Transverse colon (tissue), 4 donors: ENCODE measurements around the gene RAB40B. TPM values are rescaled to one million over a fixed set of nuclear protein-coding genes. Genes with fewer than 3 reads are reported as not detected.

ENCODE experiments used
- DNase-seq: peaks from one replicate; pipeline ENCODE4 v3.0.0-alpha.2; 2019
- H3K27ac ChIP-seq, 4 donors: fragments of 200-600 bp; sonication (generic); 2 replicates each; pipeline ENCODE4 v1.5.1; 2016 to 2018; ENCODE audit warnings: inconsistent platforms in 4 of 4
- H3K27me3 ChIP-seq: fragments of 200-600 bp; sonication (generic); 2 replicates; pipeline ENCODE4 v1.5.1; 2017; ENCODE audit warnings: inconsistent platforms
- H3K36me3 ChIP-seq, 4 donors: fragments of 200-600 bp; sonication (generic); 2 replicates each; pipeline ENCODE4 v1.5.1; 2017 to 2019; ENCODE audit warnings: inconsistent platforms in 4 of 4
- H3K4me1 ChIP-seq, 4 donors: fragments of 200-600 bp; sonication (generic); 2 replicates each; pipeline ENCODE4 v1.5.1; 2017 to 2020; ENCODE audit warnings: inconsistent platforms in 4 of 4
- H3K4me3 ChIP-seq, 4 donors: fragments of 200-600 bp; sonication (generic); 1 replicate in 1 of 4; 2 replicates in 3 of 4; pipeline versions ENCODE4 v1.5.1 to v1.6.1; 2017 to 2019; ENCODE audit warnings: inconsistent platforms in 4 of 4
- H3K9me3 ChIP-seq, 2 donors: fragments of 200-600 bp; sonication (generic); 2 replicates each; pipeline ENCODE4 v1.5.1; 2017 to 2019; ENCODE audit warnings: inconsistent platforms in 2 of 2
- EP300 ChIP-seq: sonication (generic); formaldehyde crosslinking; IDR thresholded peaks from one replicate; pipeline ENCODE4 v1.6.1; 2017; ENCODE audit warnings: antibody characterized with exemption, low read depth
- POLR2A ChIP-seq: fragments of 450-650 bp; IDR thresholded peaks from one replicate; pipeline ENCODE4 v1.6.1; 2016; ENCODE audit warnings: antibody characterized with exemption, mild to moderate bottlenecking, moderate library complexity
- POLR2AphosphoS5 ChIP-seq, 3 donors: sonication (generic); formaldehyde crosslinking; IDR thresholded peaks; one replicate each; pipeline ENCODE4 v1.6.1; 2016; ENCODE audit warnings: antibody characterized with exemption in 3 of 3
- WGBS, 2 donors: methylation state at CpG; one replicate each; pipeline ENCODE4 v1.1.5; 2018; ENCODE audit warnings: low coverage in 1 of 2; 5-methylcytosine and 5-hydroxymethylcytosine counted together
- in situ Hi-C, 4 donors: fragments of 200-750 bp; cut with MboI; loops; one replicate each; pipeline versions ENCODE4 v1.15.0 to v1.15.1; 2017; ENCODE audit warnings: low sequenced_read_pairs in 3 of 4, low pct_ligation_motif_present in 1 of 4, low pct_unique_long_range_greater_than_20kb in 1 of 4
- intact Hi-C: fragments of 100-400 bp; cut with DNase I; formaldehyde crosslinking; loops from one replicate; pipeline ENCODE4 v1.15.1; 2023; ENCODE audit warnings: low total_unique reads
- total RNA-seq, 4 donors: library from RNA; depleted of rRNA; stranded (reverse); fragments of >200 nt; gene quantifications; one replicate each; pipeline ENCODE4 v1.1.0, GENCODE V29; 2016
- TF ChIP-seq, protein P1 (sequence below), 5 experiments: fragments of 200-600 bp in 3 of 5; fragments of 450-650 bp in 2 of 5; sonication (generic) in 3 of 5; IDR thresholded peaks; 1 replicate in 2 of 5; 2 replicates in 3 of 5; pipeline ENCODE4 v1.5.1; 2016 to 2017; ENCODE audit warnings: antibody characterized with exemption in 5 of 5, inconsistent platforms in 3 of 5, mild to moderate bottlenecking in 2 of 5, moderate library complexity in 1 of 5

Gene RAB40B
- total RNA-seq, 4 donors from 2014 or later, result 26.5 to 83.0 (median 59.6) TPM

- no peaks in the 10 kb centered on the region for H3K9me3 ChIP-seq
- 72 to 85% methylated on average over 4 to 20 of the region's 20 CpGs for WGBS, 2 donors
- peak overlapping the region in 1 of 4 donors; percentile 29 for H3K27ac ChIP-seq
- intact Hi-C loops, result no loop called here
- TF ChIP-seq, protein P1, sequence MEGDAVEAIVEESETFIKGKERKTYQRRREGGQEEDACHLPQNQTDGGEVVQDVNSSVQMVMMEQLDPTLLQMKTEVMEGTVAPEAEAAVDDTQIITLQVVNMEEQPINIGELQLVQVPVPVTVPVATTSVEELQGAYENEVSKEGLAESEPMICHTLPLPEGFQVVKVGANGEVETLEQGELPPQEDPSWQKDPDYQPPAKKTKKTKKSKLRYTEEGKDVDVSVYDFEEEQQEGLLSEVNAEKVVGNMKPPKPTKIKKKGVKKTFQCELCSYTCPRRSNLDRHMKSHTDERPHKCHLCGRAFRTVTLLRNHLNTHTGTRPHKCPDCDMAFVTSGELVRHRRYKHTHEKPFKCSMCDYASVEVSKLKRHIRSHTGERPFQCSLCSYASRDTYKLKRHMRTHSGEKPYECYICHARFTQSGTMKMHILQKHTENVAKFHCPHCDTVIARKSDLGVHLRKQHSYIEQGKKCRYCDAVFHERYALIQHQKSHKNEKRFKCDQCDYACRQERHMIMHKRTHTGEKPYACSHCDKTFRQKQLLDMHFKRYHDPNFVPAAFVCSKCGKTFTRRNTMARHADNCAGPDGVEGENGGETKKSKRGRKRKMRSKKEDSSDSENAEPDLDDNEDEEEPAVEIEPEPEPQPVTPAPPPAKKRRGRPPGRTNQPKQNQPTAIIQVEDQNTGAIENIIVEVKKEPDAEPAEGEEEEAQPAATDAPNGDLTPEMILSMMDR (IDR thresholded peaks at IDR 0.05), result no peak
- no peak for TF ChIP-seq POLR2AphosphoS5 (IDR thresholded peaks at IDR 0.05)
- no peak for TF ChIP-seq POLR2A
- TF ChIP-seq EP300, result no peak
- DNase-seq, result no peak
- H3K36me3 ChIP-seq, result no peaks in the 10 kb centered on the region
- H3K4me1 ChIP-seq, result peaks cover 0 to 20% (median 9%) of the 10 kb centered on the region in 4 donors
- no peaks in the 10 kb centered on the region for H3K27me3 ChIP-seq
- H3K4me3 ChIP-seq, result no peak overlapping the region
- in situ Hi-C loops, result loop anchor here in 2 of 4 donors (5.0 to 25.0 kb wide), 2 partner anchors 87 kb away; partner anchors contain the start of gene TBCD (in 1 of the 2)
Measured at GRCh38 chr17:82674656-82675475, 23.6 kb downstream of the RAB40B start.

DNA sequence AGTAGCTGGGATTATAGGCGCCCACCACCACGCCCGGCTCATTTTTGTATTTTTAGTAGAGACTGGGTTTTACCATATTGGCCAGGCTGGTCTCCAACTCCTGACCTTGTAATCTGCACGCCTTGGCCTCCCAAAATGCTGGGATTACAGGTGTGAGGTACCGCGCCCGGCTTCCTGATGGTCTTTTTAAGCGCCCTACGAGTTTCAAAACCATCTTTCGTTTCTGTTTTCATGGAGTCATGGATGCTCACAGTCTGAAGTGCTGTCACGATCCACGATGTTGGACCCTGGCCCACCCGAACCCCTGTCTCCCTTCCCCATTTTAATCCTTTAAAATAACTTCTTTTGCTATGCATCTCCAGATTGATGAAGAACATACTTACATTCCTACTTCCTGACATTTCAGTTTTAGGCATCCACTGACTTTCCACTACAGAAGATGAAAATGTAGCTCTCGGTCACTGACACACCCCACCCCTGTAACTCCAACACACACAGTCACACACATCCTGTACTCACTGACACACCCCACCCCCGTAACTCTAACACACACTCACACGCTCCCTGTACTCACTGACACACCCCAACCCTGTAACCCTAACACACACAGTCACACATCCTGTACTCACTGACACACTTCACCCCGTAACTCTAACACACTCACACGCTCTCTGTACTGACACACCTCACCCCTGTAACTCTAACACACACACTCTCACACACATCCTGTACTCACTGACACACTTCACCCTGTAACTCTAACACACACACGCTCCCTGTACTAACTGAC is 27.6 kb downstream of the RAB40B start:
- TF ChIP-seq POLR2AphosphoS5 (IDR thresholded peaks at IDR 0.05) (no peak), POLR2A (no peak), EP300 (no peak)
- TF ChIP-seq, protein P1 (IDR thresholded peaks at IDR 0.05), result no peak
- WGBS, 2 donors, result 79 to 84% methylated on average over 8 to 19 of the region's 19 CpGs
- Histone ChIP-seq H3K27me3 (no peaks in the 10 kb centered on the region), H3K27ac (peak overlapping the region in 3 of 4 donors; percentile 25 to 51 (median 45)), H3K4me3 (no peak overlapping the region), H3K9me3 (no peaks in the 10 kb centered on the region), H3K36me3 (no peaks in the 10 kb centered on the region), H3K4me1 (peaks cover 4 to 28% (median 7%) of the 10 kb centered on the region in 4 donors)
- in situ Hi-C loops (loop anchor here in 2 of 4 donors (5.0 to 25.0 kb wide), 2 partner anchors 91 kb away; partner anchors contain the start of gene TBCD (in 1 of the 2)), intact Hi-C loops (no loop called here)
- no peak for DNase-seq

DNA sequence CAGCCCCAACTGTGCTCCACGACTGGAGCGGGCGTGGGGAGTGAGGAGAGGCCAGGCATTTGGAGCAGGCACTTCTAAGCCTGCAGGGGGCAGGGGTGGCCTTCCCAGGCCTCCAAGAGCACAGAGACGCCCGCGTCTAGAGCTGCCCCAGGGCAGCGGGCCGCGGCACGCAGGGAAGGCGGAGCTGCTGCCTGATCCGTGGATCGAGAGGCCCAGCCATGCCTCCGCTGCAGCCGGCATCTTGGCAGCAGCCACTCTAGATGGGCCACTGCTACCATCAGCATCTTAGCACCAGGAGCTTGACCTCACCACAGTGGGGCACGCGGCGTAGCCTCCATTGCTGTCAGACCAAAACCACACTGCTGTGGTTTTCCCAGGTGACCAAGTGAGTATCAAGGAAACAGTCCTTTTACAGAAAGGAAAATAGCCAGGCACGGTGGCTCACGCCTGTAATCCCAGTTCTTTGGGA is 29.8 kb downstream of the RAB40B start:
- Histone ChIP-seq H3K9me3 (no peaks in the 10 kb centered on the region), H3K36me3 (no peaks in the 10 kb centered on the region), H3K27ac (peak overlapping the region; percentile 15 to 45 (median 26)), H3K4me3 (no peak overlapping the region), H3K27me3 (no peaks in the 10 kb centered on the region), H3K4me1 (peaks cover 4 to 17% (median 7%) of the 10 kb centered on the region in 4 donors)
- no peak for TF ChIP-seq EP300
- TF ChIP-seq, protein P1 (IDR thresholded peaks at IDR 0.05), result peak; percentile 56 to 75 (median 61)
- WGBS, 2 donors, result 20 to 59% methylated on average over 2 to 10 of the region's 20 CpGs
- in situ Hi-C loops, result loop anchor here in 2 of 4 donors (10.0 to 25.0 kb wide), 2 partner anchors 94 to 96 kb away; partner anchors contain the start of gene TBCD (in 1 of the 2)
- DNase-seq, result peak; percentile 79
- intact Hi-C loops, result loop anchor here (2.0 to 10.0 kb wide), 2 partner anchors 66 to 106 kb away; partner anchors contain the start of gene FN3K
